ENCODE results near the gene GUCY1A2. TPM values are rescaled to one million over a fixed set of nuclear protein-coding genes. Genes with fewer than 3 reads are reported as not detected.

GUCY1A2 gene
- polyA plus RNA-seq, 3 donors, result not detected

GRCh38 chr11:106789406-106789805, 228.9 kb downstream of the GUCY1A2 start:
- Histone ChIP-seq H3K9ac (ENCODE audit: insufficient read depth, low read length, poor library complexity, severe bottlenecking) (no peak overlapping the region), H3K4me2 (replicated peaks; ENCODE audit: extremely low read depth, low read length, poor library complexity, severe bottlenecking) (no peak overlapping the region), H3K27ac (ENCODE audit: low read depth in 1 of 2, low read length in 2 of 2) (no peak overlapping the region), H4K20me1 (ENCODE audit: insufficient read depth, low read length) (no peaks in the 10 kb centered on the region), H3K9me3 (replicated peaks in 1 of 2; ENCODE audit: control insufficient read depth in 1 of 2, insufficient read depth in 1 of 2, low read length in 2 of 2) (peaks cover 11 to 17% of the 10 kb centered on the region in 2 donors), H3K4me3 (replicated peaks in 1 of 3; ENCODE audit: low read depth in 2 of 3, low read length in 3 of 3) (no peak overlapping the region), H2AFZ (ENCODE audit: insufficient read depth, low read depth, low read length, poor library complexity, severe bottlenecking) (no peak overlapping the region), H3K79me2 (ENCODE audit: insufficient read depth, low read length) (no peaks in the 10 kb centered on the region), H3K27me3 (ENCODE audit: control insufficient read depth in 2 of 2, insufficient read depth in 2 of 2, low read length in 2 of 2) (no peaks in the 10 kb centered on the region), H3K36me3 (replicated peaks in 1 of 2; ENCODE audit: control insufficient read depth in 1 of 2, insufficient read depth in 2 of 2, low read length in 2 of 2) (no peaks in the 10 kb centered on the region), H3K4me1 (ENCODE audit: control insufficient read depth in 1 of 2, insufficient read depth in 2 of 2, low read length in 2 of 2) (no peaks in the 10 kb centered on the region)
- H3K4me1 Mint-ChIP-seq, result no peaks in the 10 kb centered on the region
- H3K36me3 Mint-ChIP-seq, result no peaks in the 10 kb centered on the region
- no peak overlapping the region for H3K4me3 Mint-ChIP-seq
- no peak for DNase-seq
- H3K27me3 Mint-ChIP-seq (ENCODE audit: low read depth in 3 of 3), result no peaks in the 10 kb centered on the region
- 100% methylated on average over 1 of the region's 3 CpGs for WGBS (ENCODE audit: insufficient coverage)
- H3K27ac Mint-ChIP-seq, result no peak overlapping the region
- peaks cover 0 to 10% (median 5%) of the 10 kb centered on the region in 7 donors for H3K9me3 Mint-ChIP-seq
- intact Hi-C loops (cut with micrococcal nuclease), result no loop called here
- TF ChIP-seq, protein P1, sequence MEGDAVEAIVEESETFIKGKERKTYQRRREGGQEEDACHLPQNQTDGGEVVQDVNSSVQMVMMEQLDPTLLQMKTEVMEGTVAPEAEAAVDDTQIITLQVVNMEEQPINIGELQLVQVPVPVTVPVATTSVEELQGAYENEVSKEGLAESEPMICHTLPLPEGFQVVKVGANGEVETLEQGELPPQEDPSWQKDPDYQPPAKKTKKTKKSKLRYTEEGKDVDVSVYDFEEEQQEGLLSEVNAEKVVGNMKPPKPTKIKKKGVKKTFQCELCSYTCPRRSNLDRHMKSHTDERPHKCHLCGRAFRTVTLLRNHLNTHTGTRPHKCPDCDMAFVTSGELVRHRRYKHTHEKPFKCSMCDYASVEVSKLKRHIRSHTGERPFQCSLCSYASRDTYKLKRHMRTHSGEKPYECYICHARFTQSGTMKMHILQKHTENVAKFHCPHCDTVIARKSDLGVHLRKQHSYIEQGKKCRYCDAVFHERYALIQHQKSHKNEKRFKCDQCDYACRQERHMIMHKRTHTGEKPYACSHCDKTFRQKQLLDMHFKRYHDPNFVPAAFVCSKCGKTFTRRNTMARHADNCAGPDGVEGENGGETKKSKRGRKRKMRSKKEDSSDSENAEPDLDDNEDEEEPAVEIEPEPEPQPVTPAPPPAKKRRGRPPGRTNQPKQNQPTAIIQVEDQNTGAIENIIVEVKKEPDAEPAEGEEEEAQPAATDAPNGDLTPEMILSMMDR (IDR thresholded peaks at IDR 0.05), result no peak

DNA sequence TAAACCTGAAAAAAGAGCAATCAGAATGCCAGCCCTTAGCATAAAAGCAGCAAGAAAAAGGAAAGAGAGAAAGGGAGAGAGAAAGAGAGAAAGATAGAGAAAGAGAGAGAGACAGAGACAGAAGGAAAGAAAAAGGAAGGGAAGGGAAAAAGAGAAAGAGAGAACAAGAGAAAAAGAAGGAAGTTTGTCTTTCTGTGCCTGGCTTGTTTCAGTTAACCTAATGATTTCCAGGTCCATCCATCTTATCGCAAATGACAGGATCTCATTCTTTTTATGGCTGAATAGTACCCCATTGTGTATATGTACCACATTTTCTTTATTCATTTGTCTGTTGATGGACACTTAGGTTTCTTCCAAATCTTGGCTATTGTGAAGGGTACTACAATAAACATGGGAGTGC, 230.8 kb downstream of the GUCY1A2 start:
- Histone ChIP-seq H3K9ac (ENCODE audit: insufficient read depth, low read length, poor library complexity, severe bottlenecking) (no peak overlapping the region), H3K4me2 (replicated peaks; ENCODE audit: extremely low read depth, low read length, poor library complexity, severe bottlenecking) (no peak overlapping the region), H3K27me3 (ENCODE audit: control insufficient read depth in 2 of 2, insufficient read depth in 2 of 2, low read length in 2 of 2) (no peaks in the 10 kb centered on the region), H3K79me2 (ENCODE audit: insufficient read depth, low read length) (no peaks in the 10 kb centered on the region), H2AFZ (ENCODE audit: insufficient read depth, low read depth, low read length, poor library complexity, severe bottlenecking) (no peak overlapping the region), H3K9me3 (replicated peaks in 1 of 2; ENCODE audit: control insufficient read depth in 1 of 2, insufficient read depth in 1 of 2, low read length in 2 of 2) (peaks cover 16 to 17% of the 10 kb centered on the region in 2 donors), H3K27ac (ENCODE audit: low read depth in 1 of 2, low read length in 2 of 2) (no peak overlapping the region), H3K4me3 (replicated peaks in 1 of 3; ENCODE audit: low read depth in 2 of 3, low read length in 3 of 3) (no peak overlapping the region), H3K36me3 (replicated peaks in 1 of 2; ENCODE audit: control insufficient read depth in 1 of 2, insufficient read depth in 2 of 2, low read length in 2 of 2) (no peaks in the 10 kb centered on the region), H4K20me1 (ENCODE audit: insufficient read depth, low read length) (no peaks in the 10 kb centered on the region), H3K4me1 (ENCODE audit: control insufficient read depth in 1 of 2, insufficient read depth in 2 of 2, low read length in 2 of 2) (no peaks in the 10 kb centered on the region)
- TF ChIP-seq, protein P1 (IDR thresholded peaks at IDR 0.05), result no peak
- intact Hi-C loops (cut with micrococcal nuclease), result no loop called here
- no peak overlapping the region for H3K4me3 Mint-ChIP-seq
- H3K4me1 Mint-ChIP-seq, result no peaks in the 10 kb centered on the region
- no peak for DNase-seq
- H3K36me3 Mint-ChIP-seq, result no peaks in the 10 kb centered on the region
- no CpG with 5 or more reads among the region's 1 CpG for WGBS (ENCODE audit: insufficient coverage)
- no peak overlapping the region for H3K27ac Mint-ChIP-seq
- no peaks in the 10 kb centered on the region for H3K27me3 Mint-ChIP-seq (ENCODE audit: low read depth in 3 of 3)
- peaks cover under 1 to 10% (median 8%) of the 10 kb centered on the region in 7 donors for H3K9me3 Mint-ChIP-seq

All from CD14-positive monocyte (primary cell).